ENCODE data around the gene RAB42. TPM values are rescaled to one million over a fixed set of nuclear protein-coding genes. Genes with fewer than 3 reads are reported as not detected.
A peak's percentile ranks its signal among the peaks of the same experiment; 100 is the strongest.
"Not testable (repeated sequence)": the region's sequence is repeated elsewhere in the genome, so short reads cannot be mapped to it uniquely, and the experiment has no call there.

Gene RAB42
- total RNA-seq: 1.1 TPM
- long read RNA-seq, partial matches to known transcripts: 0 of 3 reads
- long read RNA-seq, other reads (novel, unspliced or antisense): 1 of 3 reads

- DNase-seq (ENCODE audit: low spot score): no peak
- intact Hi-C loops (cut with DNase I): no loop called here
Measured at GRCh38 chr1:28591708-28592320, at the start of gene RAB42. RAB42 (plus strand) TSS chr1:28592265; CDS start chr1:28592512, 247 bp downstream.

- no peak for DNase-seq (ENCODE audit: low spot score)
- intact Hi-C loops (cut with DNase I): no loop called here
Measured at GRCh38 chr1:28545246-28545628, 46.8 kb upstream of the RAB42 start.

GRCh38 chr1:28548318-28548717 lies 43.7 kb upstream of the RAB42 start:
- no peak for DNase-seq (ENCODE audit: low spot score)
- intact Hi-C loops (cut with DNase I): no loop called here

- no peak for DNase-seq (ENCODE audit: low spot score)
- intact Hi-C loops (cut with DNase I): no loop called here
Measured at GRCh38 chr1:28551381-28551780, 40.7 kb upstream of the RAB42 start.

- DNase-seq (ENCODE audit: low spot score): peak; percentile 98
- intact Hi-C loops (cut with DNase I): loop anchor here (1.0 to 2.0 kb wide), 3 partner anchors 28 to 48 kb away; no protein-coding TSS in a partner anchor
Measured at GRCh38 chr1:28552758-28553663, 39.1 kb upstream of the RAB42 start, which contains the start of gene TRNAU1AP. TRNAU1AP (plus strand) TSS chr1:28553085; CDS start chr1:28553111, 26 bp downstream.

GRCh38 chr1:28560886-28561285 lies 31.2 kb upstream of the RAB42 start:
- intact Hi-C loops (cut with DNase I): no loop called here
- no peak for DNase-seq (ENCODE audit: low spot score)

- intact Hi-C loops (cut with DNase I): no loop called here
- DNase-seq (ENCODE audit: low spot score): no peak
Measured at GRCh38 chr1:28564310-28564709, 27.8 kb upstream of the RAB42 start.

GRCh38 chr1:28565040-28565439 lies 27.0 kb upstream of the RAB42 start:
- intact Hi-C loops (cut with DNase I): no loop called here
- no peak for DNase-seq (ENCODE audit: low spot score)

GRCh38 chr1:28565726-28566125 lies 26.3 kb upstream of the RAB42 start:
- intact Hi-C loops (cut with DNase I): no loop called here
- DNase-seq (ENCODE audit: low spot score): no peak

- intact Hi-C loops (cut with DNase I): no loop called here
- DNase-seq (ENCODE audit: low spot score): no peak
Measured at GRCh38 chr1:28566931-28567330, 25.1 kb upstream of the RAB42 start.

- no peak for DNase-seq (ENCODE audit: low spot score)
- intact Hi-C loops (cut with DNase I): no loop called here
Measured at GRCh38 chr1:28571911-28572310, 20.2 kb upstream of the RAB42 start.

- DNase-seq (ENCODE audit: low spot score); intact Hi-C loops (cut with DNase I): not testable (repeated sequence)
Measured at GRCh38 chr1:28572891-28573290, 19.2 kb upstream of the RAB42 start.

- intact Hi-C loops (cut with DNase I): no loop called here
- DNase-seq (ENCODE audit: low spot score): no peak
Measured at GRCh38 chr1:28573564-28573963, 18.5 kb upstream of the RAB42 start.

GRCh38 chr1:28577052-28577678 lies 14.9 kb upstream of the RAB42 start:
- intact Hi-C loops (cut with DNase I): no loop called here
- DNase-seq (ENCODE audit: low spot score): no peak

- DNase-seq (ENCODE audit: low spot score): no peak
- intact Hi-C loops (cut with DNase I): no loop called here
Measured at GRCh38 chr1:28577738-28578536, 14.1 kb upstream of the RAB42 start.

- no peak for DNase-seq (ENCODE audit: low spot score)
- intact Hi-C loops (cut with DNase I): no loop called here
Measured at GRCh38 chr1:28578696-28579218, 13.3 kb upstream of the RAB42 start.

GRCh38 chr1:28579401-28579800 lies 12.7 kb upstream of the RAB42 start:
- intact Hi-C loops (cut with DNase I): no loop called here
- no peak for DNase-seq (ENCODE audit: low spot score)

- no peak for DNase-seq (ENCODE audit: low spot score)
- intact Hi-C loops (cut with DNase I): loop anchor here (1.0 to 5.0 kb wide), 5 partner anchors 28 to 209 kb away; partner anchors contain the start of genes GMEB1, RCC1 and TRNAU1AP
Measured at GRCh38 chr1:28580722-28581530, 11.1 kb upstream of the RAB42 start.

Measured in cardiac septum (tissue), 1 donor.